Measurements from ENCODE around the gene ADM5. TPM values are rescaled to one million over a fixed set of nuclear protein-coding genes. Genes with fewer than 3 reads are reported as not detected.
A peak's percentile ranks its signal among the peaks of the same experiment; 100 is the strongest.

The ADM5 gene
- polyA plus RNA-seq, 3 donors, result 1.2 TPM; not detected in 2

DNA sequence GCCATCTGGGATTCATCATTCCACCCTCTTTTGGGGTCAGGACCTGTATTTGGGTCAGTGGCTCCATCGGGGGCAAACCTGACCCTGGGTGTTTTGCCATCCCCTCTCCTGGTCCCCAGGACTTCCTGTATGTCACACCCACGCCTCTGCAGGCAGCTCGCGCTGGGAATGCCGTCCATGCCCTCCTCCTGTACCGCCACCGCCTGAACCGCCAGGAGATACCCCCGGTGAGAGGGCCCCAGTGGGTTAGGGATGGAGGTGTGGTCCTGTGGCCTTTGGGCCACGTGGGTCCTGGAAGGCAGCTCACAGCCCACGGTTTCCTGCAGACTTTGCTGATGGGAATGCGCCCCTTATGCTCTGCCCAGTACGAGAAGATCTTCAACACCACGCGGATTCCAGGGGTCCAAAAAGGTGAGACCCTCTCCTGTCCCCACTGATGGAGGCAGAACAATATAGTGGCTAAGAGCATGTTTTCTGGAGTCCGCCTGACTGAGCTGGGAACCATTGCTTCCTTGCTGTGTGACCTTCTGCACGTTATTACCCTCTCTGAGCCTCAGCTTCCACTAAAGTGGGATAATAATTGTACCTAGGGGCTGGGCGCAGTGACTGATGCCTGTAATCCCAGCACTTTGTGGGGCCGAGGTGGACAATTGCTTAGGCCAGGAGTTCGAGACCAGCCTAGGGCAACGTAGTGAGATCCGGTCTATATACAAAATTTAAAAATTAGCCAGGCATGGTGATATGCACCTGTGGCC lies 15.7 kb downstream of the ADM5 start:
- Histone ChIP-seq H3K9me3 (replicated peaks in 1 of 2; ENCODE audit: control insufficient read depth in 1 of 2, insufficient read depth in 1 of 2, low read length in 2 of 2) (no peaks in the 10 kb centered on the region), H3K27me3 (ENCODE audit: control insufficient read depth in 2 of 2, insufficient read depth in 2 of 2, low read length in 2 of 2) (peaks cover 0 to 4% of the 10 kb centered on the region in 2 donors), H3K9ac (ENCODE audit: insufficient read depth, low read length, poor library complexity, severe bottlenecking) (no peak overlapping the region), H3K4me1 (ENCODE audit: control insufficient read depth in 1 of 2, insufficient read depth in 2 of 2, low read length in 2 of 2) (no peaks in the 10 kb centered on the region), H3K27ac (ENCODE audit: low read depth in 1 of 2, low read length in 2 of 2) (no peak overlapping the region), H3K36me3 (replicated peaks in 1 of 2; ENCODE audit: control insufficient read depth in 1 of 2, insufficient read depth in 2 of 2, low read length in 2 of 2) (no peaks in the 10 kb centered on the region), H3K79me2 (ENCODE audit: insufficient read depth, low read length) (no peaks in the 10 kb centered on the region), H3K4me2 (replicated peaks; ENCODE audit: extremely low read depth, low read length, poor library complexity, severe bottlenecking) (no peak overlapping the region), H4K20me1 (ENCODE audit: insufficient read depth, low read length) (no peaks in the 10 kb centered on the region), H3K4me3 (replicated peaks in 1 of 3; ENCODE audit: low read depth in 2 of 3, low read length in 3 of 3) (no peak overlapping the region), H2AFZ (ENCODE audit: insufficient read depth, low read depth, low read length, poor library complexity, severe bottlenecking) (no peak overlapping the region)
- no peak for DNase-seq
- H3K36me3 Mint-ChIP-seq, result no peaks in the 10 kb centered on the region
- H3K27me3 Mint-ChIP-seq (ENCODE audit: low read depth in 3 of 3), result peaks cover 7 to 19% (median 11%) of the 10 kb centered on the region in 3 donors
- intact Hi-C loops (cut with micrococcal nuclease), result no loop called here
- WGBS (ENCODE audit: insufficient coverage), result 91% methylated on average over 19 of the region's 22 CpGs
- peaks cover 2% of the 10 kb centered on the region for H3K4me1 Mint-ChIP-seq
- TF ChIP-seq, protein P1, sequence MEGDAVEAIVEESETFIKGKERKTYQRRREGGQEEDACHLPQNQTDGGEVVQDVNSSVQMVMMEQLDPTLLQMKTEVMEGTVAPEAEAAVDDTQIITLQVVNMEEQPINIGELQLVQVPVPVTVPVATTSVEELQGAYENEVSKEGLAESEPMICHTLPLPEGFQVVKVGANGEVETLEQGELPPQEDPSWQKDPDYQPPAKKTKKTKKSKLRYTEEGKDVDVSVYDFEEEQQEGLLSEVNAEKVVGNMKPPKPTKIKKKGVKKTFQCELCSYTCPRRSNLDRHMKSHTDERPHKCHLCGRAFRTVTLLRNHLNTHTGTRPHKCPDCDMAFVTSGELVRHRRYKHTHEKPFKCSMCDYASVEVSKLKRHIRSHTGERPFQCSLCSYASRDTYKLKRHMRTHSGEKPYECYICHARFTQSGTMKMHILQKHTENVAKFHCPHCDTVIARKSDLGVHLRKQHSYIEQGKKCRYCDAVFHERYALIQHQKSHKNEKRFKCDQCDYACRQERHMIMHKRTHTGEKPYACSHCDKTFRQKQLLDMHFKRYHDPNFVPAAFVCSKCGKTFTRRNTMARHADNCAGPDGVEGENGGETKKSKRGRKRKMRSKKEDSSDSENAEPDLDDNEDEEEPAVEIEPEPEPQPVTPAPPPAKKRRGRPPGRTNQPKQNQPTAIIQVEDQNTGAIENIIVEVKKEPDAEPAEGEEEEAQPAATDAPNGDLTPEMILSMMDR (IDR thresholded peaks at IDR 0.05), result no peak
- H3K27ac Mint-ChIP-seq, result no peak overlapping the region
- peaks cover 0 to 2% (median 0%) of the 10 kb centered on the region in 7 donors for H3K9me3 Mint-ChIP-seq
- H3K4me3 Mint-ChIP-seq, result no peak overlapping the region

DNA sequence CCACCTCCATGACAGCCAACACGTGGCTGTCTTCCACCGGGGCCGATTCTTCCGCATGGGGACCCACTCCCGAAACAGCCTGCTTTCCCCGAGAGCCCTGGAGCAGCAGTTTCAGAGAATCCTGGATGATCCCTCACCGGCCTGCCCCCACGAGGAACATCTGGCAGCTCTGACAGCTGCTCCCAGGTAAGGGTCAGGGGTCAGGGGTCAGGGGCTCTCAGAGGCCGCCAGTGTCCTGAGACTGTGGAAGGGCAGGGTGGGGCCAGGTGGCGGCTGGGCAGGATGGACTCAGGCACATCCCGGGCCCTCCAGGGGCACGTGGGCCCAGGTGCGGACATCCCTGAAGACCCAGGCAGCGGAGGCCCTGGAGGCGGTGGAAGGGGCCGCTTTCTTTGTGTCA lies 16.5 kb downstream of the ADM5 start:
- peaks cover 0 to 2% (median 0%) of the 10 kb centered on the region in 7 donors for H3K9me3 Mint-ChIP-seq
- peaks cover 6 to 18% (median 12%) of the 10 kb centered on the region in 3 donors for H3K27me3 Mint-ChIP-seq (ENCODE audit: low read depth in 3 of 3)
- Histone ChIP-seq H3K27me3 (ENCODE audit: control insufficient read depth in 2 of 2, insufficient read depth in 2 of 2, low read length in 2 of 2) (no peaks in the 10 kb centered on the region), H3K36me3 (replicated peaks in 1 of 2; ENCODE audit: control insufficient read depth in 1 of 2, insufficient read depth in 2 of 2, low read length in 2 of 2) (no peaks in the 10 kb centered on the region), H3K79me2 (ENCODE audit: insufficient read depth, low read length) (no peaks in the 10 kb centered on the region), H3K9me3 (replicated peaks in 1 of 2; ENCODE audit: control insufficient read depth in 1 of 2, insufficient read depth in 1 of 2, low read length in 2 of 2) (no peaks in the 10 kb centered on the region), H3K9ac (ENCODE audit: insufficient read depth, low read length, poor library complexity, severe bottlenecking) (no peak overlapping the region), H4K20me1 (ENCODE audit: insufficient read depth, low read length) (no peaks in the 10 kb centered on the region), H2AFZ (ENCODE audit: insufficient read depth, low read depth, low read length, poor library complexity, severe bottlenecking) (no peak overlapping the region), H3K27ac (ENCODE audit: low read depth in 1 of 2, low read length in 2 of 2) (no peak overlapping the region), H3K4me1 (ENCODE audit: control insufficient read depth in 1 of 2, insufficient read depth in 2 of 2, low read length in 2 of 2) (no peaks in the 10 kb centered on the region), H3K4me2 (replicated peaks; ENCODE audit: extremely low read depth, low read length, poor library complexity, severe bottlenecking) (no peak overlapping the region), H3K4me3 (replicated peaks in 1 of 3; ENCODE audit: low read depth in 2 of 3, low read length in 3 of 3) (no peak overlapping the region)
- peaks cover 2% of the 10 kb centered on the region for H3K4me1 Mint-ChIP-seq
- no peaks in the 10 kb centered on the region for H3K36me3 Mint-ChIP-seq
- 96% methylated on average over 14 of the region's 16 CpGs for WGBS (ENCODE audit: insufficient coverage)
- peak overlapping the region in 1 of 7 donors; percentile 42 for H3K27ac Mint-ChIP-seq
- no peak for DNase-seq
- intact Hi-C loops (cut with micrococcal nuclease), result no loop called here
- TF ChIP-seq, protein P1 (IDR thresholded peaks at IDR 0.05), result no peak
- H3K4me3 Mint-ChIP-seq, result no peak overlapping the region

Data from CD14-positive monocyte (primary cell).